Measurements from ENCODE around the gene DHDDS. TPM values are rescaled to one million over a fixed set of nuclear protein-coding genes. Genes with fewer than 3 reads are reported as not detected.

DHDDS gene
- total RNA-seq, 2 experiments from 2014 or later = 26.3 to 26.8 TPM

DNA sequence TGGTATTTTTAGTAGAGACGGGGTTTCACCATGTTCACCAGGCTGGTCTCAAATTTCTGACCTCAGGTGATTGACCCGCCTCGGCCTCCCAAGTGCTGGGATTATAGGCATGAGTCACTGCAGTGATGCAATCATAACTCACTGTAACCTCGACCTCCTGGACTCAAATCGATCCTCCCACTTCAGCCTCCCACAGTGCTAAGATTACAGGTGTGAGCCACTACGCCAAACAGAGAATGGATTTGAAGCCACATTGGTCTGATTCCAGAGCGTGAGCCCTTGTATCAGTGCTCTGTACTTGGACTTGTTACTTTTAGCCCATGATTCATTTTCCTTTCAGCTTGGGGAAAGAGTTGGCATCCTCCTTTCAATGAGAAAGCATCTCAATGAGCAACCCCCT is 44.7 kb upstream of the DHDDS start:
- Mint-ChIP-seq H3K36me3 (ENCODE audit: low read depth) (no peaks in the 10 kb centered on the region), H3K4me3 (no peak overlapping the region), H3K4me1 (ENCODE audit: low read depth) (peaks cover 37% of the 10 kb centered on the region), H3K27me3 (no peaks in the 10 kb centered on the region), H3K9me3 (no peaks in the 10 kb centered on the region), H3K27ac (no peak overlapping the region)
- H3K27ac ChIP-seq (ENCODE audit: low read depth in 1 of 2, low read length in 2 of 2) = no peak overlapping the region
- no peaks in the 10 kb centered on the region for H3K27me3 ChIP-seq (ENCODE audit: control insufficient read depth in 1 of 2, insufficient read depth in 2 of 2, low read length in 2 of 2)
- DNase-seq = no peak
- POLR2A ChIA-PET = interaction anchor here (0.7 kb wide), 1 partner anchor 112 kb away, joined by 3 read pairs; no protein-coding TSS in a partner anchor
- TF ChIP-seq, protein P1, sequence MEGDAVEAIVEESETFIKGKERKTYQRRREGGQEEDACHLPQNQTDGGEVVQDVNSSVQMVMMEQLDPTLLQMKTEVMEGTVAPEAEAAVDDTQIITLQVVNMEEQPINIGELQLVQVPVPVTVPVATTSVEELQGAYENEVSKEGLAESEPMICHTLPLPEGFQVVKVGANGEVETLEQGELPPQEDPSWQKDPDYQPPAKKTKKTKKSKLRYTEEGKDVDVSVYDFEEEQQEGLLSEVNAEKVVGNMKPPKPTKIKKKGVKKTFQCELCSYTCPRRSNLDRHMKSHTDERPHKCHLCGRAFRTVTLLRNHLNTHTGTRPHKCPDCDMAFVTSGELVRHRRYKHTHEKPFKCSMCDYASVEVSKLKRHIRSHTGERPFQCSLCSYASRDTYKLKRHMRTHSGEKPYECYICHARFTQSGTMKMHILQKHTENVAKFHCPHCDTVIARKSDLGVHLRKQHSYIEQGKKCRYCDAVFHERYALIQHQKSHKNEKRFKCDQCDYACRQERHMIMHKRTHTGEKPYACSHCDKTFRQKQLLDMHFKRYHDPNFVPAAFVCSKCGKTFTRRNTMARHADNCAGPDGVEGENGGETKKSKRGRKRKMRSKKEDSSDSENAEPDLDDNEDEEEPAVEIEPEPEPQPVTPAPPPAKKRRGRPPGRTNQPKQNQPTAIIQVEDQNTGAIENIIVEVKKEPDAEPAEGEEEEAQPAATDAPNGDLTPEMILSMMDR (IDR thresholded peaks at IDR 0.05) = no peak
- no peaks in the 10 kb centered on the region for H3K36me3 ChIP-seq (ENCODE audit: insufficient read depth, low read length)
- no peak overlapping the region for H3K4me3 ChIP-seq (ENCODE audit: low read length)
- no peaks in the 10 kb centered on the region for H3K9me3 ChIP-seq (ENCODE audit: control insufficient read depth in 1 of 2, insufficient read depth in 1 of 2, low read length in 2 of 2)
- CTCF ChIA-PET = no interaction called here
- H3K4me1 ChIP-seq (ENCODE audit: insufficient read depth, low read length) = peaks cover 65% of the 10 kb centered on the region
- intact Hi-C loops (cut with DNase I, micrococcal nuclease) = no loop called here
- ATAC-seq (ENCODE audit: poor library complexity) = no peak

DNA sequence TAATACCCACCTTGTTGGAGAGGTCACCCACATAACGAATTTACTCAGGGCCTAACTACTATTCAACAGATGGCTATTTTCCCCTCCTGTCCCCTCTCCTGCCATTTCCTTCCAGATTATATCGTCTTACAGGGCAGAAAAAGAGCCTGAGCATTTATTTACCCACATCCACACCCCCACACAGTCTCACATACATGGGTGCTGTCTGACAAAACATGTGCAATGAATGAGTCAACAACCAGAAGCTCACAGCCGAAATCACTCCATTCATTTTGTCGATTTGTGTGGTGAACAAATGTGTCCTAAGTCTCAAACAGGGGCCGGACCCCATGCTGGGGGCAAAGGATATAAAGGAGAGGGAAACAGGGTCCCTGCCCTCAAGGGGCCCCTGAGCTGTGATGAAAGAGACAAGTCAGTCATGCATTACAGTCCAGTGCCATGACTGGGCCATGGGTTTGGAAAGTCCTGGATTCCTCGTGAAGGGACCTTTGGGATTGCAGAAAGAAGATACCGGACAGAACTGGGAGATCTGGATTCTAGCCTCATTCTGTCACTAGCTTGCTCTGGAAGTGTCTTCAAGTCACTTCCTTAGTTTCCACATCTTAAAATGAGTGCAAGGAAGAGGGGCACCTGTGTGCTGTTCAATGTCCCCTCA is 43.2 kb upstream of the DHDDS start:
- no peak for ATAC-seq (ENCODE audit: poor library complexity)
- TF ChIP-seq, protein P1 (IDR thresholded peaks at IDR 0.05) = no peak
- Mint-ChIP-seq H3K9me3 (no peaks in the 10 kb centered on the region), H3K4me1 (ENCODE audit: low read depth) (peaks cover 36% of the 10 kb centered on the region), H3K27me3 (no peaks in the 10 kb centered on the region), H3K36me3 (ENCODE audit: low read depth) (no peaks in the 10 kb centered on the region), H3K4me3 (no peak overlapping the region), H3K27ac (no peak overlapping the region)
- Histone ChIP-seq H3K4me1 (ENCODE audit: insufficient read depth, low read length) (peaks cover 59% of the 10 kb centered on the region), H3K27ac (ENCODE audit: low read depth in 1 of 2, low read length in 2 of 2) (no peak overlapping the region), H3K9me3 (ENCODE audit: control insufficient read depth in 1 of 2, insufficient read depth in 1 of 2, low read length in 2 of 2) (no peaks in the 10 kb centered on the region), H3K27me3 (ENCODE audit: control insufficient read depth in 1 of 2, insufficient read depth in 2 of 2, low read length in 2 of 2) (no peaks in the 10 kb centered on the region), H3K4me3 (ENCODE audit: low read length) (no peak overlapping the region), H3K36me3 (ENCODE audit: insufficient read depth, low read length) (no peaks in the 10 kb centered on the region)
- ChIA-PET CTCF (interaction anchor here (0.6 to 3.7 kb wide), 2 partner anchors 67 to 279 kb away, joined by 3 to 19 read pairs; no protein-coding TSS in a partner anchor), POLR2A (no interaction called here)
- DNase-seq = no peak
- intact Hi-C loops (cut with DNase I, micrococcal nuclease) = no loop called here

DNA sequence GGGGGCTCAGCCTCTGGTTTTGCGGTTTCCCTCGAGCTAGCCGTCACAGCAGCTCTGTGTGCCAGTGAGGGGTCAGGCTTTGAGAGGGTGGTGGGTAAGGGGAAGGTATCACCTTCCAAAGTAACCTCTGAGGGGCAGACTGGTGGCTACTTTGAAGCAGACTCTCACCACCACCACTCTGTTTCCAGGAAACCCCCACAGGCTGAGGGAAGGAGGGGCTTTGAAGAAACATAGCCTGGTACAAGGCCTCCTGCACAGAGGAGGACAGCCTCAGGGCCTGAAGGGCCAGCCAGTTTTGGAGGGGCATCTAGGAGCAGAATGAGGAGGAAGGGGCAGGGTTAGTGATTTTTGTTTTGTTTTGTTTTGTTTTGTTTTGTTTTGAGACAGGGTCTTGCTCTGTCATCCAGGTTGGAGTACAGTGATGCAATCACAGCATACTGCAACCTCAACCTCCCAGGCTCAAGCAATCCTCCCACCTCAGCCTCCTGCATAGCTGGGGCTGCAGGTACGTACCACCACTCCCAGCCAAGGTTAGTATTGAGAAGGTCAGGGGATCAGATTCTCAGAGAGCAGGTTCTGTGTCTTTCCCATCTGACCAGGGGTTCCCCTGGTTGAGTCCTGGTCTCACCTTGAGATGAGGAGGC is 42.4 kb upstream of the DHDDS start:
- Histone ChIP-seq H3K36me3 (ENCODE audit: insufficient read depth, low read length) (no peaks in the 10 kb centered on the region), H3K27ac (ENCODE audit: low read depth in 1 of 2, low read length in 2 of 2) (no peak overlapping the region), H3K9me3 (ENCODE audit: control insufficient read depth in 1 of 2, insufficient read depth in 1 of 2, low read length in 2 of 2) (no peaks in the 10 kb centered on the region), H3K4me3 (ENCODE audit: low read length) (no peak overlapping the region), H3K27me3 (ENCODE audit: control insufficient read depth in 1 of 2, insufficient read depth in 2 of 2, low read length in 2 of 2) (no peaks in the 10 kb centered on the region), H3K4me1 (ENCODE audit: insufficient read depth, low read length) (peaks cover 53% of the 10 kb centered on the region)
- no peak for ATAC-seq (ENCODE audit: poor library complexity)
- no peak overlapping the region for H3K4me3 Mint-ChIP-seq
- H3K27ac Mint-ChIP-seq = no peak overlapping the region
- DNase-seq = no peak
- H3K9me3 Mint-ChIP-seq = no peaks in the 10 kb centered on the region
- no peaks in the 10 kb centered on the region for H3K27me3 Mint-ChIP-seq
- peaks cover 31% of the 10 kb centered on the region for H3K4me1 Mint-ChIP-seq (ENCODE audit: low read depth)
- intact Hi-C loops (cut with DNase I, micrococcal nuclease) = loop anchor here in 1 of 2 experiments (2.0 to 10.0 kb wide), 2 partner anchors 27 to 225 kb away; partner anchors contain the start of genes C1orf232 and ZNF593
- no peaks in the 10 kb centered on the region for H3K36me3 Mint-ChIP-seq (ENCODE audit: low read depth)
- TF ChIP-seq, protein P1 (IDR thresholded peaks at IDR 0.05) = no peak
- POLR2A ChIA-PET = no interaction called here
- CTCF ChIA-PET = interaction anchor here (0.7 to 3.7 kb wide), 3 partner anchors 28 to 109 kb away, joined by 3 to 19 read pairs (median 12); no protein-coding TSS in a partner anchor
